H9 (cell line): Measurements from ENCODE around the gene NEK7. TPM values are rescaled to one million over a fixed set of nuclear protein-coding genes. Genes with fewer than 3 reads are reported as not detected.

Experiments used
- DNase-seq: peaks from one replicate; pipeline ENCODE4 v3.0.0-alpha.2; 2017
- H2AFZ ChIP-seq: one replicate; pipeline ENCODE4 v1.6.1; 2013; ENCODE audit warnings: mild to moderate bottlenecking, low read length, control low read depth, moderate library complexity
- H2AK5ac ChIP-seq: 2 replicates; pipeline ENCODE4 v1.6.1; 2013; ENCODE audit warnings: low read length, control low read depth, mixed read lengths; ENCODE audit not compliant: insufficient read length
- H2BK120ac ChIP-seq: one replicate; pipeline ENCODE4 v1.6.1; 2013; ENCODE audit warnings: low read depth, mild to moderate bottlenecking, low read length, control low read depth, inconsistent platforms; ENCODE audit not compliant: poor library complexity, severe bottlenecking
- H2BK12ac ChIP-seq: 2 replicates; pipeline ENCODE4 v1.6.1; 2013; ENCODE audit warnings: low read length, control low read depth, mixed read lengths, low read depth; ENCODE audit not compliant: insufficient read length
- H2BK15ac ChIP-seq: 2 replicates; pipeline ENCODE4 v1.6.1; 2013; ENCODE audit warnings: low read depth, low read length, control low read depth
- H2BK20ac ChIP-seq: one replicate; pipeline ENCODE4 v1.6.1; 2013; ENCODE audit warnings: low read depth, mild to moderate bottlenecking, low read length, control low read depth, inconsistent platforms; ENCODE audit not compliant: poor library complexity, severe bottlenecking
- H2BK5ac ChIP-seq: 2 replicates; pipeline ENCODE4 v1.6.1; 2013; ENCODE audit warnings: low read length, control low read depth, mixed read lengths; ENCODE audit not compliant: insufficient read length
- H3K14ac ChIP-seq: 2 replicates; pipeline ENCODE4 v1.6.1; 2013; ENCODE audit warnings: low read length, control low read depth; ENCODE audit not compliant: insufficient read depth
- H3K18ac ChIP-seq: 2 replicates; pipeline ENCODE4 v1.6.1; 2013; ENCODE audit warnings: low read depth, mild to moderate bottlenecking, mixed read lengths, low read length, control low read depth; ENCODE audit not compliant: insufficient read length
- H3K23ac ChIP-seq: 2 replicates; pipeline ENCODE4 v1.6.1; 2013; ENCODE audit warnings: low read length, control low read depth, mixed read lengths, low read depth; ENCODE audit not compliant: insufficient read length
- H3K23me2 ChIP-seq: 2 replicates; pipeline ENCODE4 v1.6.1; 2013; ENCODE audit warnings: low read depth, mild to moderate bottlenecking, mixed read lengths, low read length, control low read depth; ENCODE audit not compliant: insufficient read length, poor library complexity, severe bottlenecking
- H3K27ac ChIP-seq: 2 replicates; pipeline ENCODE4 v1.5.1; 2013; ENCODE audit warnings: low read length, control low read depth, mixed read lengths, low read depth; ENCODE audit not compliant: insufficient read length
- H3K27me3 ChIP-seq: 2 replicates; pipeline ENCODE4 v1.6.1; 2013; ENCODE audit warnings: low read length, control low read depth, inconsistent platforms; ENCODE audit not compliant: insufficient read depth
- H3K4ac ChIP-seq: 2 replicates; pipeline ENCODE4 v1.6.1; 2013; ENCODE audit warnings: low read depth, mild to moderate bottlenecking, control low read depth, inconsistent platforms, low read length, moderate library complexity
- H3K4me1 ChIP-seq: 2 replicates; pipeline ENCODE4 v1.6.1; 2013; ENCODE audit warnings: low read length, control low read depth, inconsistent platforms; ENCODE audit not compliant: insufficient read depth
- H3K4me2 ChIP-seq: 2 replicates; pipeline ENCODE4 v1.6.1; 2013; ENCODE audit warnings: low read length, control low read depth, mixed read lengths; ENCODE audit not compliant: insufficient read length, insufficient read depth
- H3K56ac ChIP-seq: 2 replicates; pipeline ENCODE4 v1.6.1; 2013; ENCODE audit warnings: low read depth, mild to moderate bottlenecking, mixed read lengths, low read length, control low read depth; ENCODE audit not compliant: insufficient read length
- H3K79me1 ChIP-seq: 2 replicates; pipeline ENCODE4 v1.6.1; 2013; ENCODE audit warnings: low read depth, mild to moderate bottlenecking, moderate library complexity, low read length, control low read depth, inconsistent platforms; ENCODE audit not compliant: insufficient read depth, poor library complexity, severe bottlenecking
- H3K79me2 ChIP-seq: 2 replicates; pipeline ENCODE4 v1.6.1; 2013; ENCODE audit warnings: low read length, control low read depth, inconsistent platforms; ENCODE audit not compliant: insufficient read depth
- H3K9ac ChIP-seq: 2 replicates; pipeline ENCODE4 v1.6.1; 2013; ENCODE audit warnings: low read length, control low read depth, mixed read lengths; ENCODE audit not compliant: insufficient read length; ENCODE audit errors: extremely low read depth
- H3K9me3 ChIP-seq: one replicate; pipeline ENCODE4 v1.6.1; 2013; ENCODE audit warnings: low read depth, low read length, inconsistent platforms; ENCODE audit not compliant: control insufficient read depth
- H3T11ph ChIP-seq: one replicate; pipeline ENCODE4 v1.6.1; 2013; ENCODE audit warnings: mild to moderate bottlenecking, low read length, control low read depth, inconsistent platforms
- H4K20me1 ChIP-seq: one replicate; pipeline ENCODE4 v1.6.1; 2013; ENCODE audit not compliant: control insufficient read depth, insufficient read length, insufficient read depth
- H4K5ac ChIP-seq: 2 replicates; pipeline ENCODE4 v1.6.1; 2013; ENCODE audit warnings: low read depth, mild to moderate bottlenecking, mixed read lengths, low read length, control low read depth; ENCODE audit not compliant: insufficient read length
- H4K8ac ChIP-seq: replicated peaks from 2 replicates; pipeline ENCODE4 v1.6.1; 2013; ENCODE audit warnings: low read length, control low read depth, mixed read lengths, low read depth; ENCODE audit not compliant: insufficient read length
- H4K91ac ChIP-seq: 2 replicates; pipeline ENCODE4 v1.6.1; 2013; ENCODE audit warnings: low read depth, mild to moderate bottlenecking, moderate library complexity, mixed read lengths, low read length, control low read depth; ENCODE audit not compliant: insufficient read length
- H3K27ac Mint-ChIP-seq, 3 experiments: 2 replicates in 2 of 3; 3 replicates in 1 of 3; pipeline ENCODE4 v1.8.0; 2020 to 2021; ENCODE audit warnings: mixed read lengths in 3 of 3, mild to moderate bottlenecking in 1 of 3, moderate library complexity in 1 of 3
- H3K27me3 Mint-ChIP-seq: 2 replicates; pipeline ENCODE4 v1.8.0; 2021; ENCODE audit warnings: low read depth, mild to moderate bottlenecking, moderate library complexity, mixed read lengths
- H3K36me3 Mint-ChIP-seq, 3 experiments: 2 replicates in 2 of 3; 3 replicates in 1 of 3; pipeline ENCODE4 v1.8.0; 2020 to 2021; ENCODE audit warnings: low read depth in 3 of 3, mixed read lengths in 3 of 3; ENCODE audit not compliant: insufficient read depth in 1 of 3
- H3K4me1 Mint-ChIP-seq, 2 experiments: 2 replicates each; pipeline ENCODE4 v1.8.0; 2020; ENCODE audit warnings: mixed read lengths in 2 of 2
- H3K4me3 Mint-ChIP-seq, 2 experiments: 2 replicates in 1 of 2; 3 replicates in 1 of 2; pipeline ENCODE4 v1.8.0; 2020 to 2021; ENCODE audit warnings: mild to moderate bottlenecking in 2 of 2, mixed read lengths in 2 of 2, moderate library complexity in 1 of 2
- H3K9me3 Mint-ChIP-seq, 2 experiments: 2 replicates in 1 of 2; 3 replicates in 1 of 2; pipeline ENCODE4 v1.8.0; 2020; ENCODE audit warnings: mild to moderate bottlenecking in 2 of 2, mixed read lengths in 2 of 2, moderate library complexity in 1 of 2
- WGBS: extraction: QIAGEN DNeasy Blood & Tissue Kit; methylation state at CpG from one replicate; pipeline ENCODE4 v1.1.7; 2013; ENCODE audit warnings: missing lambda C conversion rate, low lambda C conversion rate, mixed read lengths; ENCODE audit not compliant: insufficient read length; ENCODE audit errors: extremely low coverage; 5-methylcytosine and 5-hydroxymethylcytosine counted together
- total RNA-seq: library from RNA; stranded (reverse); gene quantifications from 2 replicates; pipeline ENCODE4 v1.2.1, GENCODE V29; 2021
- TF ChIP-seq, protein P1 (sequence below): fragments of 200-600 bp; sonication (generic); conservative IDR thresholded peaks from 3 replicates; pipeline ENCODE4 v1.8.0; 2021; ENCODE audit warnings: antibody characterized with exemption, mild to moderate bottlenecking

NEK7 gene
- total RNA-seq, 1 experiment from 2014 or later = 9.6 TPM

DNA sequence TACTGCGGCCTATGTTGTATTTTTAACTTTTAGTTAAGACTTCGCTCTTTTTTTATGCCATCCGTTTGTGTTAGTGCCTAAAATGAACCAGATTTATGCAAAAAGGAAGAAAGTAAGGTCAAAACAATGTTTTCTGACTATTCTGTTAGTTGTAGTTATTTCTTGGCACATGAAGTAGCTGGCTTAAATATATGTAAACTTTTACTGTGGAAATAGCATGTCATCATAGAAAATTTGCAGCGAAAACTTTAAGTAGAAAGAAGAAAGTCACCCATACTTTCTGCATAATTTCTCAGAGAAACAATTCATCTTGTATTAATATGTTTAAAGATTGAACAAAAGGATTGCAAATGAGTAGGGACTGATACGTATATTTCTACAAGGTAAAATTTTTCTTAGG lies 106.4 kb downstream of the NEK7 start:
- DNase-seq = no peak
- Histone ChIP-seq H4K20me1 (no peaks in the 10 kb centered on the region), H3K56ac (no peak overlapping the region), H3K9me3 (no peaks in the 10 kb centered on the region), H2AK5ac (no peak overlapping the region), H4K91ac (no peak overlapping the region), H2BK15ac (no peak overlapping the region), H3K4me1 (no peaks in the 10 kb centered on the region; the same call in 1 of the 2 replicates), H3K79me2 (no peaks in the 10 kb centered on the region), H2AFZ (no peak overlapping the region), H3K23me2 (no peaks in the 10 kb centered on the region), H4K8ac (no peak overlapping the region), H2BK12ac (no peak overlapping the region), H3K27ac (no peak overlapping the region), H3K4me2 (no peak overlapping the region), H2BK20ac (no peak overlapping the region), H3K18ac (no peak overlapping the region), H2BK5ac (no peak overlapping the region), H4K5ac (no peak overlapping the region), H3K4ac (no peak overlapping the region), H3K23ac (no peak overlapping the region), H3K79me1 (no peaks in the 10 kb centered on the region), H3T11ph (no peak overlapping the region), H3K27me3 (no peaks in the 10 kb centered on the region), H2BK120ac (no peak overlapping the region), H3K14ac (no peak overlapping the region), H3K9ac (no peak overlapping the region)
- Mint-ChIP-seq H3K4me3 (no peak overlapping the region), H3K4me1 (no peaks in the 10 kb centered on the region), H3K9me3 (no peaks in the 10 kb centered on the region), H3K27me3 (no peaks in the 10 kb centered on the region), H3K27ac (no peak overlapping the region), H3K36me3 (no peaks in the 10 kb centered on the region)
- TF ChIP-seq, protein P1, sequence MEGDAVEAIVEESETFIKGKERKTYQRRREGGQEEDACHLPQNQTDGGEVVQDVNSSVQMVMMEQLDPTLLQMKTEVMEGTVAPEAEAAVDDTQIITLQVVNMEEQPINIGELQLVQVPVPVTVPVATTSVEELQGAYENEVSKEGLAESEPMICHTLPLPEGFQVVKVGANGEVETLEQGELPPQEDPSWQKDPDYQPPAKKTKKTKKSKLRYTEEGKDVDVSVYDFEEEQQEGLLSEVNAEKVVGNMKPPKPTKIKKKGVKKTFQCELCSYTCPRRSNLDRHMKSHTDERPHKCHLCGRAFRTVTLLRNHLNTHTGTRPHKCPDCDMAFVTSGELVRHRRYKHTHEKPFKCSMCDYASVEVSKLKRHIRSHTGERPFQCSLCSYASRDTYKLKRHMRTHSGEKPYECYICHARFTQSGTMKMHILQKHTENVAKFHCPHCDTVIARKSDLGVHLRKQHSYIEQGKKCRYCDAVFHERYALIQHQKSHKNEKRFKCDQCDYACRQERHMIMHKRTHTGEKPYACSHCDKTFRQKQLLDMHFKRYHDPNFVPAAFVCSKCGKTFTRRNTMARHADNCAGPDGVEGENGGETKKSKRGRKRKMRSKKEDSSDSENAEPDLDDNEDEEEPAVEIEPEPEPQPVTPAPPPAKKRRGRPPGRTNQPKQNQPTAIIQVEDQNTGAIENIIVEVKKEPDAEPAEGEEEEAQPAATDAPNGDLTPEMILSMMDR = no peak
- WGBS = no CpG with 5 or more reads among the region's 5 CpGs
